ENCODE results near the gene ZNF107.

- TF ChIP-seq CTCF (IDR thresholded peaks at IDR 0.05) (no peak), POLR2A (IDR thresholded peaks at IDR 0.05) (no peak)
Measured at GRCh38 chr7:64638822-64639221, 27.1 kb upstream of the ZNF107 start.

Measured in stomach (tissue), 4 donors.